H1 (cell line): ENCODE measurements around the gene ATF7IP.

Experiments used
- BCL11A ChIP-seq, 2 experiments: IDR thresholded peaks; one replicate each; pipeline ENCODE4 v1.6.1; 2011; ENCODE audit warnings: low read depth in 2 of 2, low read length in 2 of 2, mild to moderate bottlenecking in 2 of 2
- CBX5 ChIP-seq: fragments of 300-800, 300-1000 bp; sonication (generic); IDR thresholded peaks from 2 replicates; pipeline ENCODE4 v1.7.1; 2016; ENCODE audit warnings: antibody characterized with exemption, low read length, low read depth
- CTCF ChIP-seq, 3 experiments: IDR thresholded peaks; 1 replicate in 2 of 3; 2 replicates in 1 of 3; pipeline versions ENCODE4 v1.5.1 to v1.6.1; 2011; ENCODE audit warnings: low read length in 3 of 3, mild to moderate bottlenecking in 3 of 3, inconsistent platforms in 2 of 3, low read depth in 1 of 3, moderate library complexity in 1 of 3; ENCODE audit not compliant: insufficient read depth in 1 of 3; ENCODE audit errors: control extremely low read depth in 1 of 3
- EP300 ChIP-seq, 2 experiments: IDR thresholded peaks; 1 replicate in 1 of 2; 2 replicates in 1 of 2; pipeline ENCODE4 v1.6.1; 2011 to 2012; ENCODE audit warnings: low read depth in 2 of 2, low read length in 2 of 2, mild to moderate bottlenecking in 2 of 2, borderline replicate concordance in 1 of 2, inconsistent platforms in 1 of 2, moderate library complexity in 1 of 2
- EZH2 ChIP-seq: fragments of 200-600 bp; sonication (generic); IDR thresholded peaks from 2 replicates; pipeline ENCODE4 v1.7.1; 2012; ENCODE audit warnings: low read depth, mild to moderate bottlenecking, moderate library complexity, low read length, inconsistent platforms; ENCODE audit not compliant: severe bottlenecking
- GABPA ChIP-seq: IDR thresholded peaks from 2 replicates; pipeline ENCODE4 v1.6.1; 2011; ENCODE audit warnings: mild to moderate bottlenecking, low read length, moderate library complexity, borderline replicate concordance; ENCODE audit not compliant: insufficient read depth
- NRF1 ChIP-seq: IDR thresholded peaks from 2 replicates; pipeline ENCODE4 v1.6.1; 2011; ENCODE audit warnings: mild to moderate bottlenecking, low read depth, low read length, improper control_type of control experiment
- POLR2A ChIP-seq, 2 experiments: IDR thresholded peaks; 1 replicate in 1 of 2; 2 replicates in 1 of 2; pipeline ENCODE4 v1.6.1; 2011; ENCODE audit warnings: low read depth in 2 of 2, low read length in 2 of 2, mild to moderate bottlenecking in 2 of 2; ENCODE audit errors: control extremely low read depth in 1 of 2
- POLR2AphosphoS5 ChIP-seq: IDR thresholded peaks from 2 replicates; pipeline ENCODE4 v1.6.1; 2011; ENCODE audit warnings: low read depth, low read length
- POU5F1 ChIP-seq: IDR thresholded peaks from 2 replicates; pipeline ENCODE4 v1.6.1; 2011; ENCODE audit warnings: low read depth, mild to moderate bottlenecking, low read length, moderate library complexity
- RAD21 ChIP-seq, 2 experiments: IDR thresholded peaks in 1 of 2; conservative IDR thresholded peaks in 1 of 2; 2 replicates each; pipeline ENCODE4 v1.6.1; 2011; ENCODE audit warnings: low read depth in 2 of 2, low read length in 2 of 2, improper control_type of control experiment in 1 of 2, inconsistent platforms in 1 of 2, mild to moderate bottlenecking in 1 of 2, moderate library complexity in 1 of 2
- RBBP5 ChIP-seq: IDR thresholded peaks from 2 replicates; pipeline ENCODE4 v1.7.1; 2012; ENCODE audit warnings: low read depth, mild to moderate bottlenecking, inconsistent platforms, low read length, moderate library complexity, borderline replicate concordance
- RNF2 ChIP-seq: fragments of 200-900, 300-1000 bp; sonication (generic); IDR thresholded peaks from 2 replicates; pipeline ENCODE4 v1.7.1; 2016; ENCODE audit warnings: borderline replicate concordance, low read depth, mild to moderate bottlenecking, antibody characterized with exemption, low read length; ENCODE audit not compliant: poor library complexity, severe bottlenecking; ENCODE audit errors: missing control alignments
- TEAD4 ChIP-seq: IDR thresholded peaks from 2 replicates; pipeline ENCODE4 v1.6.1; 2012; ENCODE audit warnings: low read depth, low read length, inconsistent platforms, mixed read lengths

- TF ChIP-seq TEAD4 (no peak), CTCF (IDR thresholded peaks at IDR 0.05; ENCODE audit: control extremely low read depth in 1 of 3, insufficient read depth in 1 of 3, low read depth in 1 of 3, low read length in 3 of 3) (no peak), POLR2AphosphoS5 (no peak), CBX5 (no peak), EZH2 (no peak), RBBP5 (no peak), GABPA (no peak), POU5F1 (no peak), BCL11A (IDR thresholded peaks at IDR 0.05; ENCODE audit: low read depth in 2 of 2, low read length in 2 of 2) (no peak), RAD21 (IDR thresholded peaks at IDR 0.05 in 1 of 2, conservative IDR thresholded peaks at IDR 0.05 in 1 of 2; ENCODE audit: low read depth in 2 of 2, low read length in 2 of 2) (no peak), POLR2A (IDR thresholded peaks at IDR 0.05; ENCODE audit: control extremely low read depth in 1 of 2, low read depth in 2 of 2, low read length in 2 of 2) (no peak), EP300 (IDR thresholded peaks at IDR 0.05; ENCODE audit: borderline replicate concordance in 1 of 2, low read depth in 2 of 2, low read length in 2 of 2) (no peak), RNF2 (no peak), NRF1 (no peak)
Observed at GRCh38 chr12:14364583-14365271, 755 bp upstream of the ATF7IP start.
